ENCODE data around the gene PDE8A. TPM values are rescaled to one million over a fixed set of nuclear protein-coding genes. Genes with fewer than 3 reads are reported as not detected.

The PDE8A gene
- total RNA-seq, 1 experiment from 2014 or later, result 44.2 TPM

DNA sequence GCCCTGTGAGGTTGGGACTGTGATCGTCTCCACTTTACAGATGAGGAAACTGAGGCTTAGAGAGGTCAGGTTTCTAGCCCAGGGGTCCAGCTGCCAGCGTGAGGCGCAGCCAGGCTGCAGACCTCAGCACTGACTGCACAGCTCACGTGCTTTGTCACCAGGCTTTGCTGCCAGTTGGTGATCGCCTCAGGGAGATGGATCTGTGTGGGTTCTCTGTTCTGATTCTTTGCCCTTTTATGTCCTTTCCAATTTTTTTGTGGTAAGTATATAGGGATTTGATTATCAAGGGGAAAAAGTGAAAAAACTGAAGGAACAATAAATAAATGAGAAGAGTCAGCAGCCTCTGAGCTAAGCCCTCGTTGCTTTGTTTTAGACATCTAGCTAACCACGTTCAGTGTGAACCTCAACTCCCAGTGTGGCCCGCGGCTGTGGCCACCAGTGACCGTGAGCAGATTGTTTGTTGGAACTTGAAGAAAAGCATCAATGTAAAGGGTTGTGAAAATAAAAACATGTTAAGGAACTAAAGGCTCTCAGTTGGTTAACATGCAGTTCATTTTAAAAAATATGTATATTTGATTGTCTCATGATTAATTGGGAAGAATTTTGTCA lies 117.6 kb downstream of the PDE8A start:
- no peak for ATAC-seq
- Histone ChIP-seq H3K27me3 (ENCODE audit: low read length) (no peaks in the 10 kb centered on the region), H3K4me2 (ENCODE audit: low read length) (no peak overlapping the region), H3K9me3 (ENCODE audit: low read length) (no peaks in the 10 kb centered on the region), H3K4me3 (ENCODE audit: low read length) (no peak overlapping the region), H3F3A (ENCODE audit: low read length, unreplicated experiment) (no peaks in the 10 kb centered on the region), H3K79me2 (ENCODE audit: low read length) (no peaks in the 10 kb centered on the region), H3K27ac (ENCODE audit: low read length) (no peak overlapping the region), H3K9ac (ENCODE audit: low read length) (no peak overlapping the region), H3K9me2 (replicated peaks; ENCODE audit: low read length) (no peaks in the 10 kb centered on the region), H3K36me3 (ENCODE audit: low read depth, low read length) (peaks cover 17% of the 10 kb centered on the region; the same call in 1 of the 2 replicates), H2AFZ (ENCODE audit: low read length) (no peak overlapping the region), H4K20me1 (ENCODE audit: low read length) (no peaks in the 10 kb centered on the region), H3K4me1 (ENCODE audit: insufficient read depth, low read length) (no peaks in the 10 kb centered on the region; the same call in 1 of the 2 replicates)
- BruUV-seq (replicated peaks), result no TSS peak
- DNase-seq, result no peak
- intact Hi-C loops (cut with micrococcal nuclease), result no loop called here
- TF ChIP-seq EZH2 (IDR thresholded peaks at IDR 0.05; ENCODE audit: low read length, unreplicated experiment) (no peak), EZH2phosphoT487 (IDR thresholded peaks at IDR 0.05; ENCODE audit: borderline replicate concordance, low read length) (no peak)
- TF ChIP-seq, protein P1, sequence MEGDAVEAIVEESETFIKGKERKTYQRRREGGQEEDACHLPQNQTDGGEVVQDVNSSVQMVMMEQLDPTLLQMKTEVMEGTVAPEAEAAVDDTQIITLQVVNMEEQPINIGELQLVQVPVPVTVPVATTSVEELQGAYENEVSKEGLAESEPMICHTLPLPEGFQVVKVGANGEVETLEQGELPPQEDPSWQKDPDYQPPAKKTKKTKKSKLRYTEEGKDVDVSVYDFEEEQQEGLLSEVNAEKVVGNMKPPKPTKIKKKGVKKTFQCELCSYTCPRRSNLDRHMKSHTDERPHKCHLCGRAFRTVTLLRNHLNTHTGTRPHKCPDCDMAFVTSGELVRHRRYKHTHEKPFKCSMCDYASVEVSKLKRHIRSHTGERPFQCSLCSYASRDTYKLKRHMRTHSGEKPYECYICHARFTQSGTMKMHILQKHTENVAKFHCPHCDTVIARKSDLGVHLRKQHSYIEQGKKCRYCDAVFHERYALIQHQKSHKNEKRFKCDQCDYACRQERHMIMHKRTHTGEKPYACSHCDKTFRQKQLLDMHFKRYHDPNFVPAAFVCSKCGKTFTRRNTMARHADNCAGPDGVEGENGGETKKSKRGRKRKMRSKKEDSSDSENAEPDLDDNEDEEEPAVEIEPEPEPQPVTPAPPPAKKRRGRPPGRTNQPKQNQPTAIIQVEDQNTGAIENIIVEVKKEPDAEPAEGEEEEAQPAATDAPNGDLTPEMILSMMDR (conservative IDR thresholded peaks at IDR 0.05; ENCODE audit: low read depth, low read length), result no peak
- CTCF ChIA-PET, result no interaction called here
- POLR2A ChIA-PET (ENCODE audit: unreplicated experiment), result interaction anchor here (0.7 kb wide), 1 partner anchor 75 kb away, joined by 4 read pairs; no protein-coding TSS in a partner anchor

- H3F3A ChIP-seq (ENCODE audit: low read length, unreplicated experiment), result no peaks in the 10 kb centered on the region
- H3K4me1 ChIP-seq (ENCODE audit: insufficient read depth, low read length), result no peaks in the 10 kb centered on the region; the same call in 1 of the 2 replicates
- no peaks in the 10 kb centered on the region for H3K27me3 ChIP-seq (ENCODE audit: low read length)
- H3K9ac ChIP-seq (ENCODE audit: low read length), result no peak overlapping the region
- H3K9me2 ChIP-seq (replicated peaks; ENCODE audit: low read length), result no peaks in the 10 kb centered on the region
- no TSS peak for BruUV-seq (replicated peaks)
- no peak overlapping the region for H3K4me3 ChIP-seq (ENCODE audit: low read length)
- ATAC-seq, result no peak
- no peak overlapping the region for H3K4me2 ChIP-seq (ENCODE audit: low read length)
- H3K79me2 ChIP-seq (ENCODE audit: low read length), result no peaks in the 10 kb centered on the region
- H3K27ac ChIP-seq (ENCODE audit: low read length), result no peak overlapping the region
- H3K9me3 ChIP-seq (ENCODE audit: low read length), result no peaks in the 10 kb centered on the region
- no peak for DNase-seq
- intact Hi-C loops (cut with micrococcal nuclease), result no loop called here
- TF ChIP-seq EZH2 (IDR thresholded peaks at IDR 0.05; ENCODE audit: low read length, unreplicated experiment), result no peak
- TF ChIP-seq, protein P1 (conservative IDR thresholded peaks at IDR 0.05; ENCODE audit: low read depth, low read length), result no peak
- no peak for TF ChIP-seq EZH2phosphoT487 (IDR thresholded peaks at IDR 0.05; ENCODE audit: borderline replicate concordance, low read length)
- H2AFZ ChIP-seq (ENCODE audit: low read length), result no peak overlapping the region
- H4K20me1 ChIP-seq (ENCODE audit: low read length), result no peaks in the 10 kb centered on the region
- ChIA-PET CTCF (no interaction called here), POLR2A (ENCODE audit: unreplicated experiment) (no interaction called here)
- H3K36me3 ChIP-seq (ENCODE audit: low read depth, low read length), result peaks cover 17% of the 10 kb centered on the region; the same call in 1 of the 2 replicates
Measured at GRCh38 chr15:85100186-85100937, 118.7 kb downstream of the PDE8A start.

DNA sequence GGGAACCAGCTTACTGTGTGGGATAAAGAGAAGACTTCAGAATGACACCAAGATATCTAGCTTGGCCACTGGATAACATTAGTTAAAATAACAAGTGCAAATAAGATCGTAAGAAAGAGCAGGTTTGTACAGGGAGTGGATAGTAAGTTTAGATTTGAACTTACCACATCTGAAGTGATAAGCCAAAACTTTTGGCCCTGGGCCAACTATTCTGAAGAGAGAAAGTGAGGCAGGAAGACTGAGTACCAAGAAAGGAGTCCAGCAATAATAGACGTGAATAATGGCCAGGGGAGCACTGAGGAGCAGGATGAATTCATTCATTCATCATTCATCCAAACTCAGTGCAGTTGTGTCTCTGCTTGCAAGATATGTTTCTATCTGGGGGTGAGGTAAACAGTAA lies 122.9 kb downstream of the PDE8A start:
- ATAC-seq, result no peak
- no peak overlapping the region for H3K4me3 ChIP-seq (ENCODE audit: low read length)
- CTCF ChIA-PET, result no interaction called here
- H3K9ac ChIP-seq (ENCODE audit: low read length), result no peak overlapping the region
- POLR2A ChIA-PET (ENCODE audit: unreplicated experiment), result no interaction called here
- H4K20me1 ChIP-seq (ENCODE audit: low read length), result no peaks in the 10 kb centered on the region
- no peak overlapping the region for H3K4me2 ChIP-seq (ENCODE audit: low read length)
- no peaks in the 10 kb centered on the region for H3F3A ChIP-seq (ENCODE audit: low read length, unreplicated experiment)
- peaks cover 12% of the 10 kb centered on the region; the same call in 1 of the 2 replicates for H3K36me3 ChIP-seq (ENCODE audit: low read depth, low read length)
- no peaks in the 10 kb centered on the region for H3K9me2 ChIP-seq (replicated peaks; ENCODE audit: low read length)
- H3K27ac ChIP-seq (ENCODE audit: low read length), result no peak overlapping the region
- no peak overlapping the region for H2AFZ ChIP-seq (ENCODE audit: low read length)
- intact Hi-C loops (cut with micrococcal nuclease), result no loop called here
- no TSS peak for BruUV-seq (replicated peaks)
- no peaks in the 10 kb centered on the region for H3K4me1 ChIP-seq (ENCODE audit: insufficient read depth, low read length)
- no peaks in the 10 kb centered on the region for H3K9me3 ChIP-seq (ENCODE audit: low read length)
- no peak for DNase-seq
- no peaks in the 10 kb centered on the region for H3K79me2 ChIP-seq (ENCODE audit: low read length)
- no peak for TF ChIP-seq EZH2phosphoT487 (IDR thresholded peaks at IDR 0.05; ENCODE audit: borderline replicate concordance, low read length)
- no peak for TF ChIP-seq EZH2 (IDR thresholded peaks at IDR 0.05; ENCODE audit: low read length, unreplicated experiment)
- TF ChIP-seq, protein P1 (conservative IDR thresholded peaks at IDR 0.05; ENCODE audit: low read depth, low read length), result no peak
- H3K27me3 ChIP-seq (ENCODE audit: low read length), result no peaks in the 10 kb centered on the region

Measured in PC-3 (cell line).